Amniotic stem cell (primary cell): ENCODE results near the gene NRN1L.
A peak's percentile ranks its signal among the peaks of the same experiment; 100 is the strongest.

Experiments
- DNase-seq: peaks from one replicate; lab custom pipeline; 2025; lab: John Stamatoyannopoulos, UW

Gene NRN1L

GRCh38 chr16:67935402-67936123 lies 50.9 kb downstream of the NRN1L start:
- DNase-seq, result peak; percentile 90
